NCI-H128 (cell line): Measurements from ENCODE around the gene KRTAP5-2.
A peak's percentile ranks its signal among the peaks of the same experiment; 100 is the strongest.
"Not testable (repeated sequence)": the region's sequence is repeated elsewhere in the genome, so short reads cannot be mapped to it uniquely, and the experiment has no call there.

Experiments
- DNase-seq: peaks from one replicate; lab custom pipeline; 2025; ENCODE audit not compliant: unreplicated experiment; lab: John Stamatoyannopoulos, UW

Gene KRTAP5-2, protein sequence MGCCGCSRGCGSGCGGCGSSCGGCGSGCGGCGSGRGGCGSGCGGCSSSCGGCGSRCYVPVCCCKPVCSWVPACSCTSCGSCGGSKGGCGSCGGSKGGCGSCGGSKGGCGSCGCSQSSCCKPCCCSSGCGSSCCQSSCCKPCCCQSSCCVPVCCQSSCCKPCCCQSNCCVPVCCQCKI

GRCh38 chr11:1597994-1598380, at the start of gene KRTAP5-2:
Gene KRTAP5-2 (minus strand): TSS chr11:1598294. CDS start chr11:1598250, 44 bp downstream.
- no peak for DNase-seq

GRCh38 chr11:1646540-1646939, 48.4 kb upstream of the KRTAP5-2 start:
- not testable (repeated sequence) for DNase-seq

DNA sequence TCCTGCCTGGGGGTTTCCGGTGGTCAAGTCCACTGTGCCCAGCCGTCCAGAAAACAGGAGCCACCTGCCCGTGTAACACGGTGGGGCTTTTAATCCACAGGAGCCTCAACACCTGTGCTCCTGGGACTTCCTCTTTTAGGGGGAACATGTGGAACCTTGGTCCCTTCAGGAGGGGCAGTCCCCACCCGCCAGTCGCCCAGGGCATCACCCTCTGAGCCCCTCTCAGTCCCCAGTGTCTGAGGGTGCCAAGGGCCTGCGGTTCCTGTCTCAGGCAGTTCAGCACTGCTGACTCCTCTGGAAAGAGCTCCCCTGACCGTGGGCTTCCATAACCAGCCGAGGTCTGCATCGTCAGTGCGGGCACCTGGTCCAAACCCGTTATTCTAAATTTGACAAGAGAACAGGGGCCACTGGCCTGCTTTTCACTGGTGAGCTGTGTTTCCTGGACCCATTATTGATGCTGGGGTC, 47.3 kb upstream of the KRTAP5-2 start:
- DNase-seq, result no peak

DNA sequence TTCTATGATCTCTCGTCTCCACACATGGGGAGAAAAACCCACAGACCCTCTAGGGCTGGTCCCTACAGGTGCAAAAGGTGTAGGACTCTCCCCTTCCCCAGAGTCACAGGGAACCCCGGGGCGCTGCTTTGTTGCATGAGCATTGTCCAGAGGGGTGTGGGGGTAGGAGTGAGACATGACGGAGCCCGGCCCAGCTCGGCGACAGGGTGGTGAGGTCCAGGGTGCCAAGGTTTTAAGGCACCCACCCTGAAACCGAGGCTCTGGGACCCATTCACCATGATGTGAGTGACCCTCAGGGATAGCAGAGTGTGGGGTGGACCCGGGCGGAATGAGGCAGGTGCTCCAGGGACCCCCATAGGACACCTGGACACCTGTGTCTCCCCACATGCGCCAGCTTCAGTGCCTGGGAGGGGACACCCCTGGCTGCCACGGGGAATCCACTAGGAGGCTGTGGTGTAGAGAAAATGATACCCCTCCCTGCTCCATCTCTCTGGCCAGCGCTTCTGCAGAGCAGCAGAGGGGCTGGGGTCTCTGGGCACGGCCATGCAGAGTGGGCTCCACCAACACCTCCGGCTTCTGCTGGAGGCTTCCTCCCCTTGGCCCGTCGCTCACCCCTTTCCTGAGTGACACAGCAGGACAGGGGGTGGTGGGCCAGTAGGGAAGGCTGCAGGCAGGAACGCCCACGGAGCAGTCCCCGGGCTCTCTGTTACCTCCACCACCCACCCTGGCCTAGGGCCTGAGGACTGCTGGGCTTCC, 46.7 kb upstream of the KRTAP5-2 start:
- no peak for DNase-seq

DNA sequence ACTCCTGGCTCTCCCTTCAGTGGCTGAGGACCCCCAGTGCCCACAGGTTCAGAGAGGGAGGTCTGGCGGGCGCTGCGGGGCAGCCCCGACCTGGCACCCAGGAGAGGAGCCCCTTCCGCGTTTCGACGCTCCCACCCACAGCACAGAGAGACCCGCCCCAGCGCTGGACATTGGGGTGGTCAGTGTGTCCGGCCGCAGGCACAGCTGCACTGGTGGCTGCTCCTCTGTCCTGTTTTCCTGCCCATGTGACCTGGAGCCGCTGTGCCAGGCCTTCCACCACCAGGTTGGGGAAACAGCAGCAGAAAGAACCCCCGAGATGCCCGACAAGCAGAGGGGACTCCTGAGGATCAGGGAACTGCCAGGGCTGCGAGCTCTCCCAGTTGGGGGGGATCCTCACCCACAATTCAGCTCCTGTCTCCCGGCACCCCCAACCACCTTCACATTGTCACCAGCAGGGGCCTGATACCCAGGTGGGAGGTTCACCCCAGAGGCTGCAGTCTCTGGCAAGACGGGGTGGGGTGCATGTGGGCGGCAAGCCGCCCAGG, 45.1 kb upstream of the KRTAP5-2 start:
- DNase-seq, result no peak

GRCh38 chr11:1642288-1643145, 44.4 kb upstream of the KRTAP5-2 start:
- DNase-seq, result no peak

DNA sequence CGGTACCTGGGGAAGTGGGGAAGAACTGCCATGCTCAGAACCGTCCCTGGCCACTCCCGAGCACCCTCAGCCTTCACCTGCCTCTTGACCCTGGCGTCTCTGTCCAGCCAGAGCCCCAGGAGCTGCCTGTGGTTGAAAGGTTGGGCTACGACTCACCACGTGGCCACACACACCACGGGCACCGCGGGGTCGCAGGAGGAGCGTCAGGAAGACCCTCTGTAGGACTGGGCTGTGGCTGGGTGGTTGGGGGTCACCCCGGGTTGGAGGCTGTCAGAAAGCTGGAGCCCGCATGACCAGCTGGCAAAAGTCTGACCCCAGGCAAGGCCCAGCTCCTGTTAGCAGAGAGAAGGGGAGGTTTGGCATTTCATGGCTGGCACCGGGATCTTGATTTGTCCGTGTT, 43.0 kb upstream of the KRTAP5-2 start:
- no peak for DNase-seq

DNA sequence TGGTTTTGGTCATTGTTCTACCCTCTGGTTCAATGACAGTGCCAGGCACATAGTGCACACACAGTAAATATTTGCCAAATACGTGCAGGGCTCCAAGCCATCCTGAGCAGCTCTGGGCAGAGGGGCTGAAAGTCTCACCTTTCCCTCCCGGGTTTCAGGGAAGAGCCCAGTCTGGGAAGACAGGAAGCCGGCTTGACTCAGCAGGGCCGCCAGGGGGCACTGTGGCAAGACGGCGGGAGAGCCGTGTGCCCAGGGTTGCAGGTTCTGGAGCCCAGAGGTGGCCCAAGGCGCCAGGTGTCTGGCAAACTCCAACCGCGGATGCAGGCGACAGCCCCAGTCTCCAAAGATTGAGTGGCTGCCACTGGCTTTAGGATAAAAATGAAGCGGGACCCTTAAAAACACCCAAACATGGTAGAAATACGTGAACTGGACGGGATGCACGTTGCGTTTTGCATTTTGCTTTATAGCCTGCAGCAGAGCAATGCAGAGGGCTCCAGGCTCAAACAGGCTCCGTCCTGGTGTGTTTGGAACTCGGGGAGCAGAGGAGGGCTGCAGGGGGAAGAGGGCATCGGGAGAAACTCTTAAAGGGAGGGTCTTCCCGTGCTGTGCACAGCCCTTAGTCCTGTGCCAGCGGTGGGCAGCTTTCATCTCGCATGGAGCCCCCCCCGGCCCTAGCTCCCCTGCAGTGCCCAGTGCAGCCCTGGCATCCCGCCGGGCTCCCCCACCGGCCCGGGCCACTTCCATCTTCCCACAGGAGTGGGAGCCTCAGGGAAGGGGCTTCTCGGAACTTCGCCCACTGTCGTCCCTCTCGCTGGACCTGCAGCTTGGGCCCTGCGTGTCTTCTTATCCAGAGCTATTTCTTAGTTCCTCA, 42.2 kb upstream of the KRTAP5-2 start:
- DNase-seq, result no peak

DNA sequence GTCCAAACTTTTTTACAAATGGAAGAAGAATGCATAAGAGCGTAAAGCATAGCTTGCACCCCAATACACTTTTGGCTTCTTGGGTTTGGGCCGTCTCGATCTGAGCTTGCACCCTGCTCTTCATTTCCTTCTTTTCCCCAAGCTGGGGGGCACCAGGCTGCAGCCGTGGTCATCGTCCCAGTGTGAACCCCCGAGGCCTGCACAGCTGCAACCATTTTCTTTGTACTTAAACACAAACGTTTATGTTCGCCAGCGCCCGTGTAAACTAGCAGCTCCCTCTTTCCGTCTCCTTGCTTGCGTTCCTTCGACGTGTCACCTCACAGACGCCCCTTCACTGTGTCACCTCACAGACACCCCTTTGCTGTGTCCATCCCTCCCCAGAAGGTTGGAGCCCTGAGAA, 41.6 kb upstream of the KRTAP5-2 start:
- DNase-seq, result no peak

DNA sequence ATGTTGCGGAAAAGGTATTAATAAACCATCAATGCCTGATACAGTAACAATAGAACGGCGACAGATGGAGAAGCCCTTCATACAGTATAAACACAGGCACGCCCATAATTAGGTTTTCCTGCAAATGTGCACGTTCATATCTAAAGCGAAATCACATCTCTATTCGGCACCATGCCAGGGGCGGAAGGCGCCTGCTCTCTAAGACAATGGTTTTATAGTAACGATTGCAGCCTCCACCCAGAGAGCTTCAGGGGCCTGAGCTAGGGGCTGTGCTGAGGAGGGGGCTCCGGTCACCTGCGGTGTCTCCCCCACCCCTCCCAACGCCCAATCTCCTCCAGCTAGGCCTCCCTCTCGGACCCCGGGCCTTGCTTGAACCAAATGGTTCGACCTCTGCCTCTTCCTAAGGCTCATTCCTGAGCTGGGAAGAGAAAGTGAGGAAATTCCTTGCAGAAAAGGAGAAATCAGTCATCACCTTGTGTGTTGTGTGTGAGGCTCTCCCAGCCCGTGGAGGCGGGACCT, 41.1 kb upstream of the KRTAP5-2 start:
- peak; percentile 97 for DNase-seq

DNA sequence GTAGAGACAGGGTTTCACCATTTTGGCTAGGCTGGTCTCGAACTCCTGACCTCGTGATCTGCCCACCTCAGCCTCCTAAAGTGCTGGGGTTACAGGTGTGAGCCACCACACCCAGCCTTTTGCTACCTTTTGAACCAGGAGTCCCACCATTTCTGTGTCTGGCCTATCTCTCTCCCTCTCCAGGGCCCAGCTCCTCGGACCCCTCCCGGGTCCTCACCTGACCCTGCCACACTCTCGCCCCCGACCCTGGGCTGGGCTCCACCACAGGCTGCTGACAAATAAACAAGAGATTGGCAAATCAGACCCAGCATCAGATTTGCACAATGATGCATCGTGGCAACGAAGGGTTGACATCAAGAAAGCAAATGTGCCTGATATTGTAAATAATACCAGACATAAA, 40.2 kb upstream of the KRTAP5-2 start:
- DNase-seq, result no peak

- no peak for DNase-seq
Observed at GRCh38 chr11:1637628-1638027, 39.5 kb upstream of the KRTAP5-2 start.

DNA sequence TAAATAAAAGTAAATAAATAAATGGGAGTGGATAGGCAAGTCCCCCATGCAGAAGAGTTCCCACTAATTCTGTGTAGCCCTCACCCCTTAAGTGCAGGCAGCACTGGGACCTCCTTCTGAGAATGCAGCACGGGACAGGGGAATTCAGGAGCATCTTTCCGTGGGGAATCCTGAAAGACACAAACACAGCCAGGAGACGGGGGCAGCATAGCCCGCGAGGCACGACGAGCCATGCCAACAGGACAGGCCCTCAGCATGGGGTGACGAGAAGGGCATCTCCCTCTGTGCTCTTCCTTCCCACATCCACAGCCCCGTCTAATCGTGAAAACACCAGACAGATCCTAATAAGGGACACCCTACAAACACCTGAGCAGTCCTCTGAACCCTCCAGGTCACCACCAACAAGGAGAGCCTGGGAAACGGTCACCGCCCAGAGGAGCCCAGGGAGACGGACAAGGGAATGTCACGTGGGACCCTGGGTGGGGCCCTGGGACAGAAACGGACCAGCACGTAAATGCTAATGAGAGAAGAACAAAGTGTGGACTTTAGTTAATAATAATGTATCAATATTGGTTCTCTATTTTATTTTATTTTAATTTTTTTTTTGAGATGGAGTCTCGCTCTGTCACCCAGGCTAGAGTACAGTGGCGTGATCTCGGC, 38.3 kb upstream of the KRTAP5-2 start:
- no peak for DNase-seq

DNA sequence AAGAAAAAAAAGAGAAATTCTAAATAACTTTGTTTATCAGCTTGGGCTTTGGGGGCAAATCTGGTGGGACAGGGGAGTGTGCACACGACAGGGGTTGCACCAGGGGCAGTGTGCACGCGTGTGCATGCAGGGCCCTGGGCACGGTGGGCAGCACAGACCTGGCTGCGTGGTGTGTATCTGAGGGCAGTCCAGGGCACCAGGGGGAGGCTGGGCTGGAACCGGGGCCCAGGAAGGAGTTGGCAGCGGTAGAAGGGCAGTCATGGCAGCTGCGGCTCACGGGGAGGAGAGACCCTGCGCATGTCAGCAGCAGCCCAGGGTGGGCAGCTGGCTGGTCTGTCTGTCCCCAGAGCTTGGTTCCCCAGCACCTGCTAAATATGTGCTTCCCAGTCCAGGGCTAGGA, 35.8 kb upstream of the KRTAP5-2 start:
- no peak for DNase-seq

DNA sequence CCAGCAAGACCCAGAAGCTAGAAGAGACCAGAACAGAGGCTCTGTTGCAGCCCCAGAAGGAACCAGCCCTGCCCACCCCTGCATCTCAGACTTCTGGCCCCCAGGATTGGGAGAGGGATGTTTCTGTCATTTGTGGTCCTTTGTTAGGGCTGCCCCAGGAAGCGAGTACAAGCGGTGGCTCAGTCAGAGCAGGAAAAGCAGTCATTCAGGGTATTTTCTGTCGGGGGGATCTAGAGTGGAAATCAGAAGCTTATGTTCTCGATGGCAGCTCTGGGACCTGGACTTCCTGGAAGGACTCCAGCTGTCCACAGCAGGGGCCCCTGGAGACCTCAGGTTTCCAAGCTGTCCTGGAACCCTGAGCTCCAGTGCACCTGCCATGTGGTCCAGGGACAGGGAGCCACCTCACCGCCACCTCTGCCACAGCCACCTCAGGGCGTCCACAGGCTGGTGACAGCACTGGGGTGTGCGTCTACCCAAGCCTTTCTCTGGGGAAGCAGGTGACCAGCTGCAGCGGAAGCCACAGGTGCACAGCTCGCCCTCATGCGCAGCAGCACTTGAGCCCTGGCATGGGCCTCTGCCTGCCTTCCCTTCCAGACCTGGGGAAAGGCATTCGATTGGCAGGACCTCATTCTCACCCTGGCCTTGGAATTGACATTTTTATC, 34.1 kb upstream of the KRTAP5-2 start:
- DNase-seq, result no peak

- no peak for DNase-seq
Observed at GRCh38 chr11:1631066-1631568, 33.0 kb upstream of the KRTAP5-2 start.

- no peak for DNase-seq
Observed at GRCh38 chr11:1630271-1630670, 32.2 kb upstream of the KRTAP5-2 start.

DNA sequence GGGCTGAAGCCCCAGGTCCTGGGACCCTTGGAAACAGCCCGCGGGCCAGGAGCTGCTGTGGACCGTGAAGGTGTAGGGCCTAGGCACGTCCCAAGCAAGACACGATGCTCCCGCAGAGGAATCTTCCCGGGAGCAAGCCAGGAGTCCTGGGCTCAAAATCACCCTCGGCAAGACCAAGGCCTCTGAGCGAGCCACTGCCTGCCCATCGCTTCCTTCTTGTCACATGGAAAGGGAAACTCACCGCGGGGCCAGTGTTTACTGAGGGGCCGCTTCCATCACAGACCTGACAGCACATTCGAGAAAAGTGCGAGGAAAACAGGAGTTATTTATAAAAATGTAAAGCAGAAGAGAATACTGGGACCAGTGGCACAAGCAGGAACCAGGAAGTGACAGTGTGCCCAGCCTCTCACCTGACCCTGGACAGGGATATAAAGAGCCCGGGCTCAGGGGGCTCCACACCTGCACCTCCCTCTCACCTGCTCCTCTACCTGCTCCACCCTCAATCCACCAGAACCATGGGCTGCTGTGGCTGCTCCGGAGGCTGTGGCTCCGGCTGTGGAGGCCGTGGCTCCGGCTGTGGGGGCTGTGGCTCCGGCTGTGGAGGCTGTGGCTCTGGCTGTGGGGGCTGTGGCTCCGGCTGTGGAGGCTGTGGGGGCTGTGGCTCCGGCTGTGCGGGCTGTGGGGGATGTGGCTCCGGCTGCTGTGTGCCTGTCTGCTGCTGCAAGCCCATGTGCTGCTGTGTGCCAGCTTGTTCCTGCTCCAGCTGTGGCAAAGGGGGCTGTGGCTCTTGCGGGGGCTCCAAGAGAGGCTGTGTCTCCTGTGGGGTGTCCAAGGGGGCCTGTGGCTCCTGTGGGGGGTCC, 31.5 kb upstream of the KRTAP5-2 start, which contains the start of gene KRTAP5-5:
Gene KRTAP5-5 (plus strand): TSS at position 450 of the 860 bp plus-strand sequence. CDS start 66 bp downstream, at position 516.
- no peak for DNase-seq
